Fibroblast of pulmonary artery (primary cell): Measurements from ENCODE around the gene S1PR3.
A peak's percentile ranks its signal among the peaks of the same experiment; 100 is the strongest.

Experiments
- DNase-seq: peaks from one replicate; pipeline ENCODE4 v3.0.0-alpha.2; 2010; ENCODE audit warnings: low read depth
- H3K4me3 ChIP-seq: replicated peaks from 2 replicates; pipeline ENCODE4 v1.5.1; 2011; ENCODE audit warnings: low read depth, mild to moderate bottlenecking, control low read depth, low read length, moderate library complexity
- CTCF ChIP-seq: IDR thresholded peaks from 2 replicates; pipeline ENCODE4 v1.5.1; 2011; ENCODE audit warnings: mild to moderate bottlenecking, control low read depth, low read length, inconsistent platforms; ENCODE audit errors: missing control alignments

Gene S1PR3

GRCh38 chr9:89000973-89001916 is 10.0 kb downstream of the S1PR3 start:
- H3K4me3 ChIP-seq, result no peak overlapping the region
- peak; percentile 66 for TF ChIP-seq CTCF
- peak; percentile 89 for DNase-seq

DNA sequence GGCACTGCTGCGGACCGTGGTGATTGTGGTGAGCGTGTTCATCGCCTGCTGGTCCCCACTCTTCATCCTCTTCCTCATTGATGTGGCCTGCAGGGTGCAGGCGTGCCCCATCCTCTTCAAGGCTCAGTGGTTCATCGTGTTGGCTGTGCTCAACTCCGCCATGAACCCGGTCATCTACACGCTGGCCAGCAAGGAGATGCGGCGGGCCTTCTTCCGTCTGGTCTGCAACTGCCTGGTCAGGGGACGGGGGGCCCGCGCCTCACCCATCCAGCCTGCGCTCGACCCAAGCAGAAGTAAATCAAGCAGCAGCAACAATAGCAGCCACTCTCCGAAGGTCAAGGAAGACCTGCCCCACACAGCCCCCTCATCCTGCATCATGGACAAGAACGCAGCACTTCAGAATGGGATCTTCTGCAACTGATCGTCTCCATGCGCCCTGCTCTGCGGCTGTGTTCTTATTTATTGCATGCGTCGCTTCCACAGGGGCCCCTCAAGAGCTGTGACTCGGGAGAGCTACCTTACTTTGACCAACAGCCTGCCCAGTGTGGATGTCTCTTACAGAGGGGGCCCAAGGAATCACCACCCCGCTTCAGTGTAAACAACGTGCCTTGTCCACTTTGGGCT is 10.8 kb downstream of the S1PR3 start:
- no peak overlapping the region for H3K4me3 ChIP-seq
- DNase-seq, result no peak
- TF ChIP-seq CTCF, result no peak

DNA sequence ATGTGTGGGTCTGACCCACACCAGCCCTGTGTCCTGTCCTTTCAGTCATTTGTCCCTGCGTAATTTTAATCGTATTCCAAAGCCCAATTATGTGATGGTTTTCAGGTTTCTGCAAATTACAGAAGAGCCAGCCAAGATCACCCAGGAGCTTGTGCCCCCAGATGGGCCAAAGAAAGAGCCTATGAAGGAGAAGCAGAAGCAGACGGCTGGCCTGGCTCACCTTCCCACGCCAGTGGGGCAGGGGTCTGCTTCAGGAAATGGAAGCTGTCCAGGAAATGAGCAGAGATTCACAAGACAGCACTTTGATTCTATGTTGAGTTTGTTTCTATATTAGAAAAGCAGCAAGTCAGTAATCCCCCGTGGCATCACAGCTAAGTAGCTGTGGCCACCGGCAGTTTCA is 11.7 kb downstream of the S1PR3 start:
- no peak overlapping the region for H3K4me3 ChIP-seq
- no peak for TF ChIP-seq CTCF
- no peak for DNase-seq

DNA sequence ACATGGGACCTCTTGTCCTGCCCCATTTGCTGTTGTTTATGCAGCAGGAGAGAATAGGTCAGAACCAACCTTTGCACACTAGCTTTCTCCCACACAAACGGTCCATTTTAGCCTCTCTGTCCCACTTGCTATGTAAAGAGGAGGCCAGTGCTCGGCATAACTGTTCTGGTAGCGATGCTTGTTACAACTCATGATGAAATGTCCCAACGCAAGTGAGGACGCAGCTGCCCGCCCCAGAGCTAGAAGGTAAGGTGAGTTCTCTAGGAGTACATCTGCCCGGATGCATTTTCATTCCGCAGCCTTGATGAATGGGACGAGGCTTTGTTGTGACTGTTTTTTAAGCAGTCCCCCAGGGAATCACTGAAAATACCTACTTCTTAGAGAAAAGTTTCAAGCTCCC is 14.1 kb downstream of the S1PR3 start:
- no peak overlapping the region for H3K4me3 ChIP-seq
- no peak for DNase-seq
- TF ChIP-seq CTCF, result no peak

GRCh38 chr9:89006267-89006666 is 15.0 kb downstream of the S1PR3 start:
- DNase-seq, result no peak
- TF ChIP-seq CTCF, result no peak
- no peak overlapping the region for H3K4me3 ChIP-seq

- no peak for DNase-seq
- no peak overlapping the region for H3K4me3 ChIP-seq
- no peak for TF ChIP-seq CTCF
Measured at GRCh38 chr9:89006996-89007967, 16.0 kb downstream of the S1PR3 start.
